ENCODE data around the gene MON1A. TPM values are rescaled to one million over a fixed set of nuclear protein-coding genes. Genes with fewer than 3 reads are reported as not detected.
A peak's percentile ranks its signal among the peaks of the same experiment; 100 is the strongest.

MON1A gene
- total and polyA plus RNA-seq, 2 of the 8 experiments (the other 6 are each of a cell fraction or from before 2014, with no cell fraction given) = 10.3 to 14.1 TPM

DNA sequence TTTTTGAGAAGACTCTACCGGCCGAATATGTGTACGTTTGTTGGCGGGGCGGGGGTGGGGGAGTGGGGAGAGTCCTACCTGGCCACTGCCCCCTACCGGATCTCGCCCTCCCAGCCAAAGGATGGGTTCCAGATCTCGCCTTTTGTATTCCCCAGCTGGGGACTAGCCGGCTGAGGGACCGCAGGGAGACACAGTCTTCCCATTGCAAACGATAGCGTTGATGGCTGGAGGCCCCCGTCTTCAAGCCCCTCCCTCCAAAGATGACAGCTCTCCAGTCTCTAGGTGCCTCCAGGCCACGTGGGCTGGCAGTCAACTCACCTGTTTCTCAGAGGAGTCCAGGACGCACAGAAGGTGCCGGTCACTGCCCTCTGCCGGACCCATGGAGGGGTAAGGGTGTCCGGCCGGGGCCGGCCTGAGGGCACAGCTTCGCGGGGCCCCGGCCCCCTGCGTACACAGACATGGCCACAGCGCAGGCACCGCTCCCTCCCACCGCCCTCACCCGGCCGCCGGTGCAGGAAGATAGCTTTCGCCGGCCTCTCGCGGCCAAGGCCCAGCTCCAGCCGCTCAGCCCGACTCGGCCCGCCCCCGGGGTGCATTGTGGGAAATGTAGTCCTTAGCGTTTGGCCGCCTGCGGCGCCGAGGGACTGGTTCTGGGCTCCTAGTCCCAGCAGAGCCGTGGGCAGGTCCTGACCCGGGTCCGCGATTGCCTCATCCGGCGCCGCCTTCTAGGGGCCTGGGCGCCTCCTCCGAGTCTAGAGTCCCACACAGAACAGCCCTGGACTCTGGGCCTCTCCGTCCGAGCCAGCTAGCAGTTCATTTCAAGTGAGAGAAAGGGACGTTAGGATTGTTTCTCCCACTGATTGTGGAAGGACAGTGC lies at the start of gene MON1A (continued):
- TF ChIP-seq YY1 (IDR thresholded peaks at IDR 0.05; ENCODE audit: low read depth, low read length) = peak; percentile 65
- TF ChIP-seq E2F6 (IDR thresholded peaks at IDR 0.05) = no peak
- peak; percentile 46; the same call in 1 of the 2 replicates for TF ChIP-seq ATF3 (IDR thresholded peaks at IDR 0.05; ENCODE audit: insufficient read depth, low read depth, low read length)
- peak; percentile 66; the same call in 1 of the 2 replicates for TF ChIP-seq USF2 (IDR thresholded peaks at IDR 0.05; ENCODE audit: low read length)
- peak; percentile 76 for TF ChIP-seq CTBP2 (IDR thresholded peaks at IDR 0.05; ENCODE audit: borderline replicate concordance, insufficient read depth, insufficient read length, low read length)
- TF ChIP-seq SIX5 (IDR thresholded peaks at IDR 0.05; ENCODE audit: low read depth, low read length) = peak; percentile 60
